Urothelium cell line (cell line): ENCODE data around the gene AOAH.
A peak's percentile ranks its signal among the peaks of the same experiment; 100 is the strongest.
"Not testable (repeated sequence)": the region's sequence is repeated elsewhere in the genome, so short reads cannot be mapped to it uniquely, and the experiment has no call there.

Experiments used
- DNase-seq: peaks from one replicate; pipeline ENCODE4 v3.0.0; 2011; ENCODE audit warnings: low spot score, mixed read lengths
- FAIRE-seq: peaks from 2 replicates; lab custom pipeline; 2011; peaks lifted over from hg19 to GRCh38; lab: Jason Lieb, UNC

Gene AOAH

GRCh38 chr7:36658335-36659171 lies 65.7 kb downstream of the AOAH start:
- peak; percentile 74 for DNase-seq
- no peak for FAIRE-seq

GRCh38 chr7:36657036-36657660 lies 67.1 kb downstream of the AOAH start:
- FAIRE-seq (no peak), DNase-seq (no peak)

GRCh38 chr7:36654436-36654835 lies 69.9 kb downstream of the AOAH start:
- no peak for FAIRE-seq
- no peak for DNase-seq

GRCh38 chr7:36653663-36654355 lies 70.5 kb downstream of the AOAH start:
- DNase-seq = no peak
- peak; percentile 79 for FAIRE-seq

- no peak for FAIRE-seq
- DNase-seq = peak; percentile 44
Measured at GRCh38 chr7:36653008-36653662, 71.2 kb downstream of the AOAH start.

DNA sequence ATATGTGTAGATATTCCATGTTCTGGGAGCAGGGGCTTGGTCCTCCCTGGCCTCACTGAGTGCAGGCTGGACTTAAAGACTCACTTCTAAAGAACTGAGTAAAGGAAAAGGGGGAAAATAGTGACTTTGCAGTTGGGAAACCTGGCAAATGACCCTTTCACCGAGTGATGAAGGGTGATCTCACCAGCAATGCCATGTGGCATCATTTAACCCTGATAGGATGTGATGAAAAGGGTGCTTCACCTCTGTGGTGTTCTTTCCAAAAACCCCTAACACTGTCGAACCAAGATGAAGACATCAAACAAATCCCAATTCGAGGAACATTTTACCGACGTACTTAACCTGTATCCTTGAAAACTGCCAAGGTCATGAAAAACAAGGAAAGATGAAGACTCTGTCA lies 71.9 kb downstream of the AOAH start:
- DNase-seq (no peak), FAIRE-seq (no peak)

DNA sequence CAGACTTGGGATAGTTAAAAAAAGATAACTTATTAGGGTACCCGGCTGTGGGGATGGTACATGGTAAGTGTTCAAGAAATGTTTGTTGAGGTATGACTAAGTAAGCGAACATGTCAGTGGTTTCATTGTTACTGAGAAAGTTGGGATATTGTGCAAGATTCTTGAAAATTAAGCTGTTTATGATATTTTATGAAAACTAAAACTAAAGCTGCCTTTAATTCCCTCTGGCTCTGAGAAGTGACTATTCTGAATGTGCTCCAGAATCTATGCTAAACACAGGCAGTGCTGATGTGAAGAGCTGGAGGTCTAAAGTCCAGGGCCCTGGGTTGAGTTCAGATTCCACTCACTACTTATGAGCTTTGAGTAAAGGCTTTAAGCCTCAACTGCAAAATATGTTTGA lies 72.9 kb downstream of the AOAH start:
- no peak for FAIRE-seq
- DNase-seq = no peak

- DNase-seq (no peak), FAIRE-seq (peak; percentile 63)
Measured at GRCh38 chr7:36650766-36651312, 73.5 kb downstream of the AOAH start.

- no peak for FAIRE-seq
Measured at GRCh38 chr7:36650320-36650719, 74.0 kb downstream of the AOAH start.

GRCh38 chr7:36649319-36649718 lies 75.0 kb downstream of the AOAH start:
- not testable (repeated sequence) for FAIRE-seq

More at GRCh38 chr7:36650320-36650719, 74.0 kb downstream of the AOAH start:
- no peak for DNase-seq

DNA sequence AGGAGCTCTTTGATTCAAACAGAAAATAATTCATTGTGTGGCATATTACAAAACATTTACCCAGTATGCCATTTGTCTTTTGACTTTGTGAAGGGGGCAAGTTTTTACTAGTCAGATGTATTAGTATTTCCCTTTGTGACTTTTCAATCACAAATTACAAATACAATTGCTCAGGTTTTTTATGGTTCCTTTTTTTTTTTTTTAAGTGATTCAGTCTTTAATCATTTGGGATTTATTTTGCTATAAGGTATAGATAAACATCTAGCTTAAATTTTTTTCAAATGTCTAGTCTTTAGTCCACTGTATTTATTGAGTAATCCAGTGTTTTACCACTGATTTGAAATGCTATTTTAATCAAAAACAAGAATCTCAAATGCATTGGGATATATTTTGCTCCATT lies 75.9 kb downstream of the AOAH start:
- no peak for FAIRE-seq
- no peak for DNase-seq

More at GRCh38 chr7:36649319-36649718, 75.0 kb downstream of the AOAH start:
- not testable (repeated sequence) for DNase-seq

DNA sequence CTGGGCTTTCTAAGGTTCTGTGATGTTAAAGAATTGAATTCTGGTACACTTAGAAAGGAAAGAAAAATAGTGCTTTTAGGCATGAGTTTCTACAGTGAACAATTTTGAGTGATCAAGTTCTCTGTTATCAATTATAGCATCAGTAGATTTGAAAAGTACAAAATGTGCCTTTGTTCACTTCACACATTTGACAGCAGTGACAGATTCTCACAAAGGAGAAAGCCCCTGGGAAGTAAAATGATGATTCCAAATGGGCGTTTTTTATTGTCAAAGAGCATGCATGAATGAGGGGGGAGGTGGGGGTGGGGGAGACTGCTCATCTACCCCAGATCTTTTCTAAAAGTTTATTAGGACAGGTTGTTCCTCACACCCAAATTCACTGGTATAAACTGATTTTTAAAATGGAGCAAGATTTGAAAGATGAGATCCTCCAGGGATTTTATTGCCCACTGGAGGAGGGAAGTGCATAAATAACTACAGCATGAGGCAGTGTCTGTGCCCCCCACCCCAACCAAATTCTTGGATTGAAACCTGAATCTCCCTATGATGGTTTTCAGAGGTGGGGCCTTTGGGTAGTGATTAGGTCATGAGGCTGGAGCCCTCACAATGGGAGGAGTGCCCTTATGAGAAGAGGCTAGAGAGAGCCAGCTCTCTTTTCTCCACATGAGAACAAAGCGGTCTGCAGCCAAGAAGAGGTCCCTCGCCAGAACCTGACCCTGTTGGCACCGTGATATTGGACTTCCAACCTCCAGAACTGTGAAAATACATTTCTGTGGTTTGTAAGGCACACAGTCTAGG lies 79.5 kb downstream of the AOAH start:
- DNase-seq (peak; percentile 66), FAIRE-seq (peak; percentile 37)

DNA sequence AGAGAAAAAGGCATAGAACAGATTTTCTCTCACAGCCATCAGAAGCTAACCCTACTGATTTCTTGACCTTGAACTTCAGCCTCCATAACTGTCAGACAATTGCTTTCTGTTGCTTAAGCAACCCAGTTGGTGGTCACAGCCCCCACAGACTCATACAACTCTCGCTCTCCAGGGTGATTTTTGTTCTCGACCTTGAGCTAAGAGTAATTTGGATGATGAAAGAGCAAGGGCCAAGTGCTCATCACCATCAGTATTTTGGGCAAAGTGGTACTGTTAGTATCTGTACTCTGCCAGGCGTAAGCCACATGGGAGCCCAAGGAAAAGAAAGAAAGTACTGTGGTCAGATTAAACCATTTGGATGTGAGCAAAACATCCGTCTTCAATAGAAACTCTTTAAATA lies 81.9 kb downstream of the AOAH start:
- FAIRE-seq (no peak), DNase-seq (no peak)

- DNase-seq = no peak
- no peak for FAIRE-seq
Measured at GRCh38 chr7:36642010-36642409, 82.3 kb downstream of the AOAH start.

DNA sequence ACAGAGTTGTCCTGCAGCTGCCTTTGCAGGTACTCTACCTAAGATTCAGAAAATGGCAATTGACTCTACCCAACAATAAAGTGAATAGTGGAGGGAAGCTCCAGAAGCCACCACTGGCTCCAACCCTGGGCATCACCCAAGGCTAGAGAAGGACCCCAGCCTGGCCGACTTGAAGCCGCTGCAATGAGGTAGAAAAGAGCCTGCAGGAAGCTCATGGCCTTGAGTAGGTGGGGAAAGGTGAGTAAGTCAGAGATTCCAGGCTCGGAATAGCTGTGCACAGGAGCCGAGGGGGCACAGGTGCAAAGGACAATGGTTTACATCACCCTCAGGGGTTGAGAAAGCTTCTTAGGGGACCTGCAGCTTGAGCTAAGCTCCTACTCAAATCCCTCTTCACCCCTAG lies 83.6 kb downstream of the AOAH start:
- DNase-seq (no peak), FAIRE-seq (no peak)

- FAIRE-seq (no peak), DNase-seq (no peak)
Measured at GRCh38 chr7:36639826-36640225, 84.5 kb downstream of the AOAH start.

- FAIRE-seq (no peak), DNase-seq (no peak)
Measured at GRCh38 chr7:36638586-36639263, 85.6 kb downstream of the AOAH start.

- no peak for DNase-seq
- FAIRE-seq = no peak
Measured at GRCh38 chr7:36638140-36638539, 86.2 kb downstream of the AOAH start.

GRCh38 chr7:36637417-36637816 lies 86.9 kb downstream of the AOAH start:
- peak; percentile 89 for FAIRE-seq

More at GRCh38 chr7:36637417-36637816, 86.9 kb downstream of the AOAH start:
- DNase-seq = no peak
